AML-193 (cell line): Measurements from ENCODE around the gene TAF11L4.
"Not testable (repeated sequence)": the region's sequence is repeated elsewhere in the genome, so short reads cannot be mapped to it uniquely, and the experiment has no call there.

ENCODE experiments used
- DNase-seq, 2 experiments: peaks; one replicate each; lab custom pipeline; 2025; lab: John Stamatoyannopoulos, UW

TAF11L4 gene

GRCh38 chr5:17521501-17521900, at the start of gene TAF11L4:
Gene TAF11L4 (plus strand): TSS chr5:17521801.
- not testable (repeated sequence) for DNase-seq

GRCh38 chr5:17475064-17475463, 46.5 kb upstream of the TAF11L4 start:
- not testable (repeated sequence) for DNase-seq

- DNase-seq = no peak
Measured at GRCh38 chr5:17477043-17477442, 44.6 kb upstream of the TAF11L4 start.

GRCh38 chr5:17477573-17478265, 43.9 kb upstream of the TAF11L4 start:
- DNase-seq = no peak

- DNase-seq = no peak
Measured at GRCh38 chr5:17481378-17481777, 40.2 kb upstream of the TAF11L4 start.

- DNase-seq = no peak
Measured at GRCh38 chr5:17482790-17483189, 38.8 kb upstream of the TAF11L4 start.

- DNase-seq = not testable (repeated sequence)
Measured at GRCh38 chr5:17486464-17487173, 35.0 kb upstream of the TAF11L4 start.

- DNase-seq = no peak
Measured at GRCh38 chr5:17487174-17487512, 34.5 kb upstream of the TAF11L4 start.

- DNase-seq = not testable (repeated sequence)
Measured at GRCh38 chr5:17491257-17491656, 30.3 kb upstream of the TAF11L4 start.

GRCh38 chr5:17492770-17493169, 28.8 kb upstream of the TAF11L4 start:
- DNase-seq = no peak

GRCh38 chr5:17497446-17497845, 24.2 kb upstream of the TAF11L4 start:
- no peak for DNase-seq

GRCh38 chr5:17497931-17498330, 23.7 kb upstream of the TAF11L4 start, which contains the start of gene TAF11L2:
Gene TAF11L2 (plus strand): TSS chr5:17498231.
- DNase-seq = not testable (repeated sequence)

- no peak for DNase-seq
Measured at GRCh38 chr5:17511775-17512325, 9.8 kb upstream of the TAF11L4 start.

GRCh38 chr5:17517526-17517925, 4.1 kb upstream of the TAF11L4 start:
- not testable (repeated sequence) for DNase-seq

GRCh38 chr5:17518067-17518466, 3.5 kb upstream of the TAF11L4 start, which contains the start of gene TAF11L3:
Gene TAF11L3 (plus strand): TSS chr5:17518367.
- DNase-seq = not testable (repeated sequence)

- not testable (repeated sequence) for DNase-seq
Measured at GRCh38 chr5:17519508-17519907, 2.1 kb upstream of the TAF11L4 start.

GRCh38 chr5:17524935-17525334, 3.3 kb downstream of the TAF11L4 start, which contains the start of gene TAF11L5:
Gene TAF11L5 (plus strand): TSS chr5:17525235.
- DNase-seq = not testable (repeated sequence)

- DNase-seq = not testable (repeated sequence)
Measured at GRCh38 chr5:17526504-17526903, 4.9 kb downstream of the TAF11L4 start.

- not testable (repeated sequence) for DNase-seq
Measured at GRCh38 chr5:17528369-17528768, 6.8 kb downstream of the TAF11L4 start, which contains the start of gene TAF11L6. Gene TAF11L6 (plus strand): TSS chr5:17528669.
